Small intestine (tissue), 7 donors: ENCODE data around the gene GPAM. TPM values are rescaled to one million over a fixed set of nuclear protein-coding genes. Genes with fewer than 3 reads are reported as not detected.

Experiments used
- DNase-seq, 2 donors: peaks; one replicate each; pipeline versions ENCODE4 v3.0.0 to v3.0.0-alpha.2; 2013
- FAIRE-seq: peaks from 2 replicates; lab custom pipeline; 2012; peaks lifted over from hg19 to GRCh38; lab: Jason Lieb, UNC
- H3K27ac ChIP-seq, 3 donors: one replicate each; pipeline ENCODE4 v1.5.1; 2013; ENCODE audit warnings: low read length in 2 of 3, mild to moderate bottlenecking in 2 of 3, control low read depth in 1 of 3, inconsistent platforms in 1 of 3, low read depth in 1 of 3, moderate library complexity in 1 of 3
- H3K27me3 ChIP-seq, 3 donors: one replicate each; pipeline ENCODE4 v1.6.1; 2013; ENCODE audit warnings: low read length in 3 of 3, inconsistent platforms in 1 of 3; ENCODE audit not compliant: control insufficient read depth in 3 of 3, insufficient read depth in 3 of 3
- H3K36me3 ChIP-seq, 3 donors: one replicate each; pipeline ENCODE4 v1.6.1; 2013; ENCODE audit warnings: low read length in 3 of 3, inconsistent platforms in 1 of 3, low read depth in 1 of 3, mild to moderate bottlenecking in 1 of 3, moderate library complexity in 1 of 3; ENCODE audit not compliant: control insufficient read depth in 3 of 3, insufficient read depth in 2 of 3
- H3K4me1 ChIP-seq, 3 donors: one replicate each; pipeline ENCODE4 v1.6.1; 2013; ENCODE audit warnings: low read length in 2 of 3, inconsistent platforms in 1 of 3, low read depth in 1 of 3, mild to moderate bottlenecking in 1 of 3, moderate library complexity in 1 of 3; ENCODE audit not compliant: control insufficient read depth in 3 of 3, insufficient read depth in 2 of 3
- H3K4me3 ChIP-seq, 3 donors: one replicate each; pipeline ENCODE4 v1.5.1; 2013; ENCODE audit warnings: low read length in 3 of 3, control low read depth in 1 of 3, inconsistent platforms in 1 of 3, low read depth in 1 of 3, mild to moderate bottlenecking in 1 of 3, moderate library complexity in 1 of 3
- H3K9me3 ChIP-seq, 2 donors: one replicate each; pipeline ENCODE4 v1.6.1; 2013; ENCODE audit warnings: low read depth in 1 of 2, low read length in 1 of 2; ENCODE audit not compliant: control insufficient read depth in 2 of 2, insufficient read depth in 1 of 2
- WGBS, 3 donors: extraction: QIAGEN DNeasy Blood & Tissue Kit; methylation state at CpG; one replicate each; pipeline ENCODE4 v1.1.7; 2013; 5-methylcytosine and 5-hydroxymethylcytosine counted together
- polyA plus RNA-seq, 4 donors: library from polyadenylated mRNA; stranded (reverse) in 3 of 4; unstranded in 1 of 4; fragments of 200-250 nt in 3 of 4; fragments of 120-200 nt in 1 of 4; gene quantifications; one replicate each; pipeline versions ENCODE4 v1.2.1 to v1.2.3, GENCODE V29; 2013
- donor health status: healthy with polysubstance abuse.
- donor health status: control.
- donor health status: control.
- donor health status: Bipolar disorder and iron deficiency.
- donor health status: healthy.

GPAM gene
- polyA plus RNA-seq, 4 donors = 1.1 to 24.6 (median 11.7) TPM

- no peaks in the 10 kb centered on the region for H3K36me3 ChIP-seq
- peaks cover 0 to 22% (median 0%) of the 10 kb centered on the region in 3 donors for H3K4me1 ChIP-seq
- 85 to 95% (median 90%) methylated on average over 1 of the region's 1 CpG for WGBS, 3 donors
- no peak overlapping the region for H3K4me3 ChIP-seq
- H3K27me3 ChIP-seq = no peaks in the 10 kb centered on the region
- H3K9me3 ChIP-seq = peaks cover 0 to 3% of the 10 kb centered on the region in 2 donors
- no peak overlapping the region for H3K27ac ChIP-seq
- DNase-seq = no peak
- FAIRE-seq = no peak
Observed at GRCh38 chr10:112185959-112186358, 2.4 kb upstream of the GPAM start.

- no peaks in the 10 kb centered on the region for H3K27me3 ChIP-seq
- peaks cover 0 to 2% (median 2%) of the 10 kb centered on the region in 3 donors for H3K36me3 ChIP-seq
- DNase-seq = peak in 1 of 2 donors; percentile 26
- peak overlapping the region in 1 of 3 donors; percentile 95 for H3K27ac ChIP-seq
- H3K4me3 ChIP-seq = peak overlapping the region in 1 of 3 donors; percentile 73
- 6 to 20% (median 13%) methylated on average over 2 of the region's 2 CpGs for WGBS, 3 donors
- FAIRE-seq = no peak
- peaks cover 0 to 21% (median 0%) of the 10 kb centered on the region in 3 donors for H3K4me1 ChIP-seq
- H3K9me3 ChIP-seq = peaks cover 0 to 3% of the 10 kb centered on the region in 2 donors
Observed at GRCh38 chr10:112184379-112184778, 814 bp upstream of the GPAM start.

- Histone ChIP-seq H3K4me3 (peak overlapping the region; percentile 58 to 78 (median 73)), H3K4me1 (peaks cover 0 to 23% (median 0%) of the 10 kb centered on the region in 3 donors), H3K27me3 (no peaks in the 10 kb centered on the region), H3K27ac (peak overlapping the region; percentile 54 to 95 (median 64)), H3K9me3 (peaks cover 0 to 3% of the 10 kb centered on the region in 2 donors), H3K36me3 (peaks cover 0 to 2% (median 2%) of the 10 kb centered on the region in 3 donors)
- WGBS, 3 donors = 8 to 9% (median 9%) methylated on average over 5 of the region's 5 CpGs
- DNase-seq = no peak
- FAIRE-seq = no peak
Observed at GRCh38 chr10:112184052-112184371, 447 bp upstream of the GPAM start.

- FAIRE-seq (no peak), DNase-seq (peak; percentile 40 to 55)
- Histone ChIP-seq H3K4me1 (peaks cover 0 to 28% (median 0%) of the 10 kb centered on the region in 3 donors), H3K9me3 (peaks cover 0 to 3% of the 10 kb centered on the region in 2 donors), H3K27ac (peak overlapping the region; percentile 34 to 95 (median 64)), H3K27me3 (no peaks in the 10 kb centered on the region), H3K4me3 (peak overlapping the region; percentile 58 to 78 (median 73)), H3K36me3 (peaks cover 0 to 2% (median 2%) of the 10 kb centered on the region in 3 donors)
- 7 to 24% (median 18%) methylated on average over 10 of the region's 10 CpGs for WGBS, 3 donors
Observed at GRCh38 chr10:112182784-112183328, 709 bp downstream of the GPAM start.

- Histone ChIP-seq H3K9me3 (no peaks in the 10 kb centered on the region), H3K4me1 (peaks cover 0 to 55% (median 0%) of the 10 kb centered on the region in 3 donors), H3K27ac (peak overlapping the region in 1 of 3 donors; percentile 80), H3K27me3 (no peaks in the 10 kb centered on the region), H3K4me3 (no peak overlapping the region), H3K36me3 (peaks cover 0 to 7% (median 4%) of the 10 kb centered on the region in 3 donors)
- FAIRE-seq = no peak
- DNase-seq = no peak
- WGBS, 3 donors = 61 to 77% (median 75%) methylated on average over 1 of the region's 1 CpG
Observed at GRCh38 chr10:112177247-112177646, 6.3 kb downstream of the GPAM start.

GRCh38 chr10:112176543-112176942 is 7.0 kb downstream of the GPAM start:
- DNase-seq = peak; percentile 34 to 58
- 33 to 70% (median 48%) methylated on average over 3 of the region's 3 CpGs for WGBS, 3 donors
- FAIRE-seq = no peak
- H3K27me3 ChIP-seq = no peaks in the 10 kb centered on the region
- H3K27ac ChIP-seq = peak overlapping the region in 1 of 3 donors; percentile 80
- peaks cover 0 to 7% (median 4%) of the 10 kb centered on the region in 3 donors for H3K36me3 ChIP-seq
- peaks cover 0 to 53% (median 2%) of the 10 kb centered on the region in 3 donors for H3K4me1 ChIP-seq
- H3K4me3 ChIP-seq = no peak overlapping the region
- no peaks in the 10 kb centered on the region for H3K9me3 ChIP-seq

- no peak for FAIRE-seq
- Histone ChIP-seq H3K4me1 (peaks cover 0 to 51% (median 2%) of the 10 kb centered on the region in 3 donors), H3K27ac (peak overlapping the region in 2 of 3 donors; percentile 20 to 80), H3K36me3 (peaks cover 0 to 9% (median 6%) of the 10 kb centered on the region in 3 donors), H3K4me3 (no peak overlapping the region), H3K9me3 (no peaks in the 10 kb centered on the region), H3K27me3 (no peaks in the 10 kb centered on the region)
- WGBS, 3 donors = 67 to 84% (median 67%) methylated on average over 8 of the region's 8 CpGs
- DNase-seq = peak; percentile 79 to 83
Observed at GRCh38 chr10:112175409-112175808, 8.2 kb downstream of the GPAM start.

GRCh38 chr10:112173206-112173605 is 10.4 kb downstream of the GPAM start:
- Histone ChIP-seq H3K36me3 (peaks cover 5 to 10% (median 8%) of the 10 kb centered on the region in 3 donors), H3K9me3 (no peaks in the 10 kb centered on the region), H3K4me3 (peak overlapping the region in 1 of 3 donors; percentile 5), H3K4me1 (peaks cover 0 to 40% (median 2%) of the 10 kb centered on the region in 3 donors), H3K27me3 (no peaks in the 10 kb centered on the region), H3K27ac (peak overlapping the region in 1 of 3 donors; percentile 38)
- DNase-seq (peak; percentile 45 to 78), FAIRE-seq (no peak)
- WGBS, 3 donors = 17 to 68% (median 53%) methylated on average over 4 of the region's 4 CpGs
